ENCODE results near the gene HDGFL2.

HDGFL2 gene

GRCh38 chr19:4445963-4446703, 26.0 kb upstream of the HDGFL2 start:
- no peak for DNase-seq (ENCODE audit: low spot score)

DNA sequence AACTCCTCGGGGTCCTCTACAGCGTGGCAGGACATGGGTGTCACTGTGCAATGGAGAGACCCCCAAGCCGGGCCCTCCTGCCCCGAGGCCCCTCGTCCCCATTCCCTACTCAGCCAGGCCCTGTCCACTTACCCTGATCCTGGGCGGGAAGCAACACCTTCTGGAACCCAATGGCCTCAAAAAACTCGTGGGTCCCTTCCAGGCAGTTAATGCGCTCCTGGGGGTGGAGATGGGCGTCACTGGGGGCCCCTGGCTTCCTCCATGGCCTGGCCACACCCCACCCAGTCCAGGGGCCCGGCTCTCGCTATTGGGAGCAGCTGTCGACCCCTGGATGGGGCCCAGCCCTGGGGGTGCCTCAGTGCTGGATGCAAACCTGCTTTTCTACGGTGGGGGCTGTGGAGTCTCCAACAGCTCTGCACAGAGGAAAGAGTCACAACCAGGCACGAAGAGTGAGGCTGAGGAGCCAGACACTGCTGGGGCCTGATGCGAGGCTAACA, 25.3 kb upstream of the HDGFL2 start:
- DNase-seq (ENCODE audit: low spot score): no peak

GRCh38 chr19:4447327-4448146, 24.6 kb upstream of the HDGFL2 start:
- no peak for DNase-seq (ENCODE audit: low spot score)

- no peak for DNase-seq (ENCODE audit: low spot score)
Measured at GRCh38 chr19:4448147-4448985, 23.7 kb upstream of the HDGFL2 start.

- no peak for DNase-seq (ENCODE audit: low spot score)
Measured at GRCh38 chr19:4449022-4449638, 23.0 kb upstream of the HDGFL2 start.

- DNase-seq (ENCODE audit: low spot score): no peak
Measured at GRCh38 chr19:4449639-4450028, 22.5 kb upstream of the HDGFL2 start.

- DNase-seq (ENCODE audit: low spot score): no peak
Measured at GRCh38 chr19:4452230-4452990, 19.7 kb upstream of the HDGFL2 start.

- DNase-seq (ENCODE audit: low spot score): no peak
Measured at GRCh38 chr19:4453232-4454179, 18.6 kb upstream of the HDGFL2 start.

- no peak for DNase-seq (ENCODE audit: low spot score)
Measured at GRCh38 chr19:4454747-4455718, 17.1 kb upstream of the HDGFL2 start.

GRCh38 chr19:4455719-4456475, 16.2 kb upstream of the HDGFL2 start:
- no peak for DNase-seq (ENCODE audit: low spot score)

GRCh38 chr19:4456476-4456842, 15.6 kb upstream of the HDGFL2 start:
- DNase-seq (ENCODE audit: low spot score): peak; percentile 33

GRCh38 chr19:4456843-4457653, 15.0 kb upstream of the HDGFL2 start:
- no peak for DNase-seq (ENCODE audit: low spot score)

DNA sequence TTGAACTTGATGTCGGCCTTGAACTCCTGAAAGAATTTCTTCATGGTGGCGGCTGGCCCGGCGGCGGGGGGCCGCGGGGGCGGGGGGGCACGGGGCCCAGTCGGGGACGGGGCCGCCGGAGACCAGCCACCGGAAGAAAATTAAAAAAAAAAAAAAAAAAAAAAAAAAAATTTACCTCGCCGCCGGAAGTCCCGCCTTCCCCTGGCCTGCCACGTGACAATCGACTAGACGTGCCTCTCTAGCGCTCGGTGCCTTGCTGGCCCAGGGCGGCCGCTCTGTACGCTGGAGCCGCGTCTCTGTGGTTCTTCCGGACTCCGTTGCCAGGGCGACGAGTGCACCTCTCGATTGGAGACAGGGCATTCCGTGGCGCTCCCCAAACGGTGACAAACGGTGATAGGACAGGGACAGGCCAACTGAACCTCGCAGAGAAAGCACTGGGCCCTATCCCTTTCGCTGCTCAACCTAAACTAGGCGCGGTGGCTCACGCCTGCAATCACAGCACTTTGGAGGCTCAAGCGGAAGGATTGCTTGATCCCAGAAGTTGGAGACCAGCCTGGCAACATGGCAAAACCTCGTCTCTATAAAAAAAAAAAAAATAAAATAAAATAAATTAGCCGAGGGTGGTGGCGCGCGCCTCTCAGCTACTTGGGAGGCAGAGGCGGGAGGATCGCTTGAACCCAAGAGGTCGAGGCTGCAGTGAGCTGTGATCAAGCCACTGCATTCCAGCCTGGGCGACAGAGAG, 14.3 kb upstream of the HDGFL2 start, which contains the start of gene UBXN6:
Gene UBXN6 (minus strand): TSS at position 141 of the 742 bp plus-strand sequence. CDS start 97 bp downstream, at position 44.
- peak; percentile 91 for DNase-seq (ENCODE audit: low spot score)

- no peak for DNase-seq (ENCODE audit: low spot score)
Measured at GRCh38 chr19:4464815-4465581, 7.1 kb upstream of the HDGFL2 start.

GRCh38 chr19:4467835-4468234, 4.3 kb upstream of the HDGFL2 start:
- no peak for DNase-seq (ENCODE audit: low spot score)

Data from kidney capillary endothelial cell (primary cell).